Keratinocyte (primary cell): ENCODE data around the gene SLC27A3. TPM values are rescaled to one million over a fixed set of nuclear protein-coding genes. Genes with fewer than 3 reads are reported as not detected.

Source experiments
- DNase-seq: peaks from one replicate; pipeline ENCODE4 v3.0.0-alpha.2; 2011; ENCODE audit warnings: low read depth, missing footprints, low spot score
- FAIRE-seq: peaks from 2 replicates; lab custom pipeline; 2011; peaks lifted over from hg19 to GRCh38; lab: Jason Lieb, UNC
- H2AFZ ChIP-seq: 2 replicates; pipeline ENCODE4 v1.6.0; 2012; ENCODE audit warnings: low read length, control low read depth, inconsistent platforms; ENCODE audit not compliant: control insufficient read depth
- H3K27ac ChIP-seq: 2 replicates; pipeline ENCODE4 v1.5.1; 2011; ENCODE audit warnings: low read length; ENCODE audit not compliant: control insufficient read depth, insufficient read depth
- H3K27me3 ChIP-seq: 3 replicates; pipeline ENCODE4 v1.6.0; 2011; ENCODE audit warnings: low read length; ENCODE audit not compliant: control insufficient read depth, insufficient read depth; ENCODE audit errors: extremely low read depth
- H3K36me3 ChIP-seq, 2 experiments: 2 replicates in 1 of 2; 3 replicates in 1 of 2; pipeline ENCODE4 v1.5.1; 2011; ENCODE audit warnings: low read length in 2 of 2, mild to moderate bottlenecking in 1 of 2; ENCODE audit not compliant: control insufficient read depth in 2 of 2, insufficient read depth in 2 of 2; ENCODE audit errors: extremely low read depth in 1 of 2
- H3K4me1 ChIP-seq: 3 replicates; pipeline ENCODE4 v1.5.1; 2011; ENCODE audit warnings: low read length; ENCODE audit not compliant: control insufficient read depth, insufficient read depth; ENCODE audit errors: extremely low read depth
- H3K4me2 ChIP-seq: 3 replicates; pipeline ENCODE4 v1.6.0; 2011; ENCODE audit warnings: low read depth, low read length; ENCODE audit not compliant: control insufficient read depth, insufficient read depth; ENCODE audit errors: extremely low read depth
- H3K4me3 ChIP-seq, 3 experiments: fragments of 200-600 bp in 1 of 3; sonication (generic) in 1 of 3; 2 replicates in 2 of 3; 3 replicates in 1 of 3; pipeline ENCODE4 v1.5.1; 2011 to 2016; ENCODE audit warnings: low read length in 3 of 3, mild to moderate bottlenecking in 3 of 3, control low read depth in 2 of 3, inconsistent platforms in 1 of 3, low read depth in 1 of 3, mixed read lengths in 1 of 3, mixed run types in 1 of 3, moderate library complexity in 1 of 3; ENCODE audit not compliant: control insufficient read depth in 2 of 3, insufficient read depth in 2 of 3; ENCODE audit errors: extremely low read depth in 1 of 3
- H3K79me2 ChIP-seq: 2 replicates; pipeline ENCODE4 v1.6.0; 2012; ENCODE audit warnings: low read length; ENCODE audit not compliant: control insufficient read depth, insufficient read depth
- H3K9ac ChIP-seq: 3 replicates; pipeline ENCODE4 v1.6.0; 2011; ENCODE audit warnings: low read length; ENCODE audit not compliant: control insufficient read depth, insufficient read depth; ENCODE audit errors: extremely low read depth
- H3K9me1 ChIP-seq: 3 replicates; pipeline ENCODE4 v1.6.0; 2011; ENCODE audit warnings: low read length; ENCODE audit not compliant: control insufficient read depth, insufficient read depth; ENCODE audit errors: extremely low read depth
- H3K9me3 ChIP-seq: 2 replicates; pipeline ENCODE4 v1.5.1; 2012; ENCODE audit warnings: low read depth, low read length; ENCODE audit not compliant: control insufficient read depth
- H4K20me1 ChIP-seq: 3 replicates; pipeline ENCODE4 v1.6.0; 2011; ENCODE audit warnings: low read length; ENCODE audit not compliant: control insufficient read depth, insufficient read depth; ENCODE audit errors: extremely low read depth
- CTCF ChIP-seq, 3 experiments: IDR thresholded peaks in 1 of 3; conservative IDR thresholded peaks in 1 of 3; optimal IDR thresholded peaks in 1 of 3; 2 replicates in 2 of 3; 3 replicates in 1 of 3; pipeline versions ENCODE3 to v1.5.1; 2011; ENCODE audit warnings: low read length in 3 of 3, mild to moderate bottlenecking in 3 of 3, moderate library complexity in 2 of 3, control low read depth in 1 of 3, inconsistent platforms in 1 of 3; ENCODE audit not compliant: insufficient read depth in 2 of 3; ENCODE audit errors: extremely low read depth in 1 of 3
- EZH2 ChIP-seq: IDR thresholded peaks from one replicate; pipeline ENCODE4 v1.6.1; 2012; ENCODE audit warnings: inconsistent platforms, mild to moderate bottlenecking, low read length, moderate library complexity
- dilution Hi-C: fragments of 300-500 bp; cut with MboI; formaldehyde crosslinking; loops from one replicate; pipeline ENCODE4 v1.7.0; 2020; ENCODE audit warnings: low sequenced_read_pairs; ENCODE audit not compliant: extremely low pct_ligation_motif_present
- polyA plus RNA-seq, 5 experiments: library from polyadenylated mRNA; depleted of rRNA in 3 of 5; stranded (reverse) in 3 of 5; stranded (forward) in 1 of 5; unstranded in 1 of 5; fragments of >200 nt; gene quantifications; 1 replicate in 1 of 5; 2 replicates in 3 of 5; 3 replicates in 1 of 5; pipeline versions ENCODE4 v1.2.1 to v1.2.3, GENCODE V29; 2011 to 2012; ENCODE audit warnings: missing spikeins in 2 of 5, low read depth in 1 of 5, low replicate concordance in 1 of 5

Gene SLC27A3
- polyA plus RNA-seq, 1 donor (not counting 4 experiments of a cell fraction or from before 2014, with no cell fraction given) = 7.4 TPM

GRCh38 chr1:153733970-153734369, 41.2 kb upstream of the SLC27A3 start:
- no peaks in the 10 kb centered on the region for H4K20me1 ChIP-seq
- dilution Hi-C loops = no loop called here
- DNase-seq = no peak
- no peak overlapping the region for H2AFZ ChIP-seq
- no peak overlapping the region for H3K9ac ChIP-seq
- no peak overlapping the region for H3K4me2 ChIP-seq
- peaks cover 6% of the 10 kb centered on the region for H3K79me2 ChIP-seq
- no peak for TF ChIP-seq EZH2
- no peak for TF ChIP-seq CTCF (optimal IDR thresholded peaks at IDR 0.05 in 1 of 3, IDR thresholded peaks at IDR 0.05 in 1 of 3, conservative IDR thresholded peaks at IDR 0.05 in 1 of 3; ENCODE audit: extremely low read depth in 1 of 3, insufficient read depth in 2 of 3, low read length in 3 of 3)
- no peaks in the 10 kb centered on the region for H3K9me3 ChIP-seq
- no peaks in the 10 kb centered on the region for H3K9me1 ChIP-seq
- FAIRE-seq = no peak
- H3K4me1 ChIP-seq = peaks cover 4% of the 10 kb centered on the region
- peaks cover 0 to 3% of the 10 kb centered on the region in 2 experiments for H3K36me3 ChIP-seq
- H3K4me3 ChIP-seq = no peak overlapping the region
- no peaks in the 10 kb centered on the region for H3K27me3 ChIP-seq
- no peak overlapping the region for H3K27ac ChIP-seq

GRCh38 chr1:153734396-153735089, 40.7 kb upstream of the SLC27A3 start:
- Histone ChIP-seq H3K27me3 (no peaks in the 10 kb centered on the region), H3K79me2 (peaks cover 2% of the 10 kb centered on the region), H2AFZ (no peak overlapping the region), H4K20me1 (no peaks in the 10 kb centered on the region), H3K4me2 (no peak overlapping the region), H3K9me1 (no peaks in the 10 kb centered on the region), H3K9me3 (no peaks in the 10 kb centered on the region), H3K27ac (no peak overlapping the region), H3K36me3 (peaks cover 0 to 3% of the 10 kb centered on the region in 2 experiments), H3K4me3 (no peak overlapping the region), H3K9ac (no peak overlapping the region), H3K4me1 (no peaks in the 10 kb centered on the region)
- dilution Hi-C loops = no loop called here
- FAIRE-seq = no peak
- DNase-seq = no peak
- TF ChIP-seq CTCF (optimal IDR thresholded peaks at IDR 0.05 in 1 of 3, IDR thresholded peaks at IDR 0.05 in 1 of 3, conservative IDR thresholded peaks at IDR 0.05 in 1 of 3; ENCODE audit: extremely low read depth in 1 of 3, insufficient read depth in 2 of 3, low read length in 3 of 3) (no peak), EZH2 (no peak)
